ENCODE measurements around the gene APBA3. TPM values are rescaled to one million over a fixed set of nuclear protein-coding genes. Genes with fewer than 3 reads are reported as not detected.

Gene APBA3
- total and polyA plus RNA-seq, 9 of the 15 experiments (the other 6 are each of a cell fraction or from before 2014, with no cell fraction given) = 0.10 to 29.5 (median 11.5) TPM

GRCh38 chr19:3738477-3739220, 22.8 kb downstream of the APBA3 start:
- H3K27me3 ChIP-seq (ENCODE audit: control insufficient read depth in 2 of 2, insufficient read depth in 2 of 2, low read length in 2 of 2) = peaks cover 0 to 9% of the 10 kb centered on the region in 2 experiments; a peak in 2 of 5 replicates
- H2AFZ ChIP-seq (ENCODE audit: low read depth, low read length) = no peak overlapping the region
- H3K9ac ChIP-seq (ENCODE audit: insufficient read depth in 1 of 2, low read depth in 2 of 2, low read length in 2 of 2) = peak overlapping the region in 1 of 2 experiments; percentile 60; a peak in 2 of 4 replicates
- BruUV-seq (replicated peaks) = no TSS peak
- no peak overlapping the region for H3K27ac ChIP-seq (ENCODE audit: extremely low read depth, low read depth, low read length)
- no peaks in the 10 kb centered on the region; the same call in 1 of the 2 replicates for H4K20me1 ChIP-seq (replicated peaks; ENCODE audit: control insufficient read depth, insufficient read depth, low read length)
- H3K4me1 ChIP-seq (replicated peaks in 1 of 2; ENCODE audit: control insufficient read depth in 2 of 2, insufficient read depth in 2 of 2, low read length in 2 of 2) = peaks cover 4 to 26% of the 10 kb centered on the region in 2 experiments; a peak in 3 of 5 replicates
- no peaks in the 10 kb centered on the region for H3K9me1 ChIP-seq (ENCODE audit: control insufficient read depth, insufficient read depth, low read length)
- H3K36me3 ChIP-seq (ENCODE audit: control insufficient read depth, insufficient read depth, low read length) = no peaks in the 10 kb centered on the region
- in situ Hi-C loops (cut with MboI) (no loop called here), intact Hi-C loops (cut with micrococcal nuclease) (no loop called here)
- WGBS (ENCODE audit: insufficient coverage, low coverage, missing lambda C conversion rate) = 54% methylated on average over 32 of the region's 32 CpGs
- FAIRE-seq (no peak), ATAC-seq (peak; percentile 57; the same call in 2 of the 3 replicates), DNase-seq (ENCODE audit: extremely low read depth in 1 of 4, low spot score in 3 of 4) (peak in 2 of 4 experiments; percentile 52 to 53)
- no peak overlapping the region for H3K4me3 ChIP-seq
- no peaks in the 10 kb centered on the region for H3K79me2 ChIP-seq (ENCODE audit: control insufficient read depth, insufficient read depth, low read length)
- ChIA-PET POLR2A (interaction anchor here (0.7 to 1.5 kb wide), 3 partner anchors 11 to 130 kb away, joined by 3 to 5 read pairs (median 4); partner anchors contain the start of genes APBA3 and MRPL54), CTCF (ENCODE audit: low intra/inter-chr PET ratio) (no interaction called here)
- H3K4me2 ChIP-seq (ENCODE audit: insufficient read depth, low read length) = no peak overlapping the region
- 0 out of 2 replicates have a peak, but pooled peaks cover 4% of the 10 kb centered on the region for H3K9me3 ChIP-seq (replicated peaks; ENCODE audit: control insufficient read depth, insufficient read depth, low read depth, low read length)
- TF ChIP-seq ZBTB33 (CRISPR knock-in tag; IDR thresholded peaks at IDR 0.05) (peak; percentile 45; the same call in 1 of the 2 replicates), SMARCC2 (IDR thresholded peaks at IDR 0.05; ENCODE audit: low read depth) (no peak), VEZF1 (CRISPR knock-in tag; IDR thresholded peaks at IDR 0.05) (peak; percentile 58; the same call in 1 of the 2 replicates), CREM (IDR thresholded peaks at IDR 0.05; ENCODE audit: low read depth) (0 out of 2 replicates have a peak, but pooled peaks have one; percentile 45), ZNF165 (CRISPR knock-in tag; IDR thresholded peaks at IDR 0.05; ENCODE audit: borderline replicate concordance) (no peak), PRDM10 (IDR thresholded peaks at IDR 0.05; ENCODE audit: partially characterized antibody) (peak; percentile 89), MTA3 (IDR thresholded peaks at IDR 0.05; ENCODE audit: borderline replicate concordance) (no peak)
